ENCODE measurements around the gene ENKD1.

Gene ENKD1

DNA sequence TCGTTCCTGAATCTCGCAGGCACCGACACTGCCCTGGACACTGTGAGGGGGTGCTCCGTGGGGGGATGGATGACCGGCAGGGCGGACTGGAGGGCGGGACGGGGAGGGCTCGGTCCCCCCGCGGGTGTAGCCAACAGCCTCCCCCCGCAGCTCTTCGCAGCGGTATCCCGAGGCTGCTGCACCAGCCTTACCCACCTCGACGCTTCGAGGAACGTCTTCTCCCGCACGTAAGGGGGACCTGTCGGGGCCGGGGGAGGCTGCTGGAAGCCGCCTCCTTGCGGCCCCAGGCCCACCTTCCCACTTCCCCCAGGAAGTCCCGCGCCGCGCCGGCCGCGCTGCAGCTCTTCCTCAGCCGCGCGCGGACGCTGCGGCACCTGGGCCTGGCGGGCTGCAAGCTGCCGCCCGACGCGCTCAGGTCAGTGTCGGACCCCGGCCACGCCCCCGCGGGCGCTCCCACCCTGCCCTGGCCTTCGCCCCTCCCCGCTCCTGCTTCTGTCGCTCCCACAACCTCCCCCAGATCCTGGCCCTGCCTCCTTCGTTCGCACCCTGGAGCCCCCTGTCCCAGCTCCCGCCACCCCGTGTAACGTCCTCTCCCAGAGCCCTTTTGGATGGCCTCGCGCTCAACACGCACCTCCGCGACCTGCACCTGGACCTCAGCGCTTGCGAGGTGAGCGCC, 18.3 kb downstream of the ENKD1 start:
- DNase-seq, result no peak

DNA sequence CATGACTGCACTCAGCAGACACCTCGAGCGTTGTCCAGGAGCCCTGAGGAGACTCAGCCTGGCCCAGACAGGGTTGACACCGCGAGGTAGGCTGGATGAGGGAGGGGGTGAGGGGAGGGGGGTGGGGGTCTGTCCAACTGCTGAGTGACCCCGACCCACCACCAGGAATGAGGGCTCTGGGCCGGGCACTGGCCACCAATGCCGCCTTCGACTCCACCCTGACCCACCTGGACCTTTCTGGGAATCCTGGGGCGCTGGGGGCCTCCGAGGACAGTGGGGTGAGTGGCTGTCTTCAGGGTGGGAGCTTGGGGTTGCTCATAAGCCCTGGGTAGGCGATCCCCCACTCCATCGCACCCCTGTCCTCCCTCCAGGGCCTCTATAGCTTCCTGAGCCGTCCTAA, 18.9 kb downstream of the ENKD1 start:
- no peak for DNase-seq

DNA sequence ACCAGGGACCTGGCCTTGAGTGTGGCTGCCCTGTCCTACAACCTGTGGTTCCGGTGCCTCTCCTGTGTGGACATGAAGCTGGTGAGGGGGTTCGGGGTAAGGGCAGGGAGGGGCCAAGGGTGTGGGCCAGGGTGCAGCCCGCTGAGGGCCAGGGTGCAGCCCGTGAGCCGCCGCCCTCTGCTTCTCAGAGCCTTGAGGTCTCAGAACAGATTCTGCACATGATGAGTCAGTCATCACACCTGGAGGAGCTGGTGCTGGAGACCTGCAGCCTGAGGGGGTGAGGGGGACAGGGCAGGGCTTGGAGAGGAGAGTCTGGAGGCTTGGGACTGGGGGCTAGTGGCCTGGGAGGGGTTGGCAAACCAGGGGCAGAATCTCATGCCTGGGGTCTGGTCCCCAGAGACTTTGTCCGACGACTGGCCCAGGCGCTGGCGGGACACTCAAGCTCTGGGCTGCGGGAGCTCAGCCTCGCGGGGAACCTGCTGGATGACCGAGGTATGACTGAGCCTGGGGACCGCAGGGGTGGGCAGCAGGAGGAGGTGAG, 19.4 kb downstream of the ENKD1 start:
- no peak for DNase-seq

DNA sequence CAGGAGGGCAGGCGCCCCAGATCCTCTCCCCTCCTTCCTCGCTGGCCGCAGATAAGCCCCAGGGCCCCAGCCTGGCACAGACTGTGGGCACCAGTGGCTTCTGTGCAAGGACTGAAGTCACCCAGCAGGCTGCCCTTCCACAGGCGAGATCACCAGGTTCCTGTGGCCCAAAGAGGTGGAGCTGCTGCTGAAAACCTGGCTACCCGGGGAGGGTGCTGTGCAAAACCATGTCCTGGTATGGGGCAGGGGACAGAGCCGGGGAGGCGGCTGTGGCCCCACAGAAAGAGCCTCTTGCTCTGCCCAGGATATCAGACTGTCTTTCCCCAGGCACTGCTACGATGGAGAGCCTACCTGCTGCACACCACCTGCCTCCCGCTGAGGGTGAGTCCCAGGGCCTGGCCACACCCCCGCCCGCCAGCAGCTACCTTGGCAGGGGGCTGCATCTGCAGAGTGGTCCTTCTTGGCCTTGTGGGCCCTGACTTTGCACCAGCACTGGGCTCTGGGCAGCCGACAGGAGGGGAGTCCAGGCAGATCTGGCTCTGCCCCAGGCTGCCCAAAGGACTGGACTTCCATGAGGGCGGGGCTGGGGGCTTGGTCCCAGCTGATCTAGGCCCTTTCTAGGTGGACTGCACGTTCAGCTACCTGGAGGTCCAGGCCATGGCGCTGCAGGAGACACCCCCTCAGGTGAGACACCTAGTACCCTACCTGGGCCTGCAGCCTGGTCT, 21.0 kb downstream of the ENKD1 start:
- DNase-seq, result no peak

DNA sequence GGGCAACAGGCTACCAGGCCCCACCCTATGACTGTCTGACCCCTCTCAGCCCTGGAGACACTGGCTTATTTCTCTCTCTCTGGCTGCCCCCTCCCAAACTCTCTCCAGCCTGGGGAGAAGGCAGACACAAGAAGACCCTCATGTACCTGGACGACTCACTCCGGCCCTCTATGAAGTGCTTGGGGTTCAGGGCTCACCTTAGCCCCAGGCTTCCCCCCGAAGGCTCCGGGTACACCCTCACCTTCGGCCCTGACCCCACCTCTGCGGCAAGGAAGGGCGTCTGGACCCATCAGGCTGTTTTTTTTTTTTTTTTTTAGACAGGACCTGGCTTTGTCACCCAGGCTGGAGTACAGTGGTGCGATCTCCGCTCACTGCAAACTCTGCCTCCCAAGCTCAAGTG, 22.5 kb downstream of the ENKD1 start:
- no peak for DNase-seq

DNA sequence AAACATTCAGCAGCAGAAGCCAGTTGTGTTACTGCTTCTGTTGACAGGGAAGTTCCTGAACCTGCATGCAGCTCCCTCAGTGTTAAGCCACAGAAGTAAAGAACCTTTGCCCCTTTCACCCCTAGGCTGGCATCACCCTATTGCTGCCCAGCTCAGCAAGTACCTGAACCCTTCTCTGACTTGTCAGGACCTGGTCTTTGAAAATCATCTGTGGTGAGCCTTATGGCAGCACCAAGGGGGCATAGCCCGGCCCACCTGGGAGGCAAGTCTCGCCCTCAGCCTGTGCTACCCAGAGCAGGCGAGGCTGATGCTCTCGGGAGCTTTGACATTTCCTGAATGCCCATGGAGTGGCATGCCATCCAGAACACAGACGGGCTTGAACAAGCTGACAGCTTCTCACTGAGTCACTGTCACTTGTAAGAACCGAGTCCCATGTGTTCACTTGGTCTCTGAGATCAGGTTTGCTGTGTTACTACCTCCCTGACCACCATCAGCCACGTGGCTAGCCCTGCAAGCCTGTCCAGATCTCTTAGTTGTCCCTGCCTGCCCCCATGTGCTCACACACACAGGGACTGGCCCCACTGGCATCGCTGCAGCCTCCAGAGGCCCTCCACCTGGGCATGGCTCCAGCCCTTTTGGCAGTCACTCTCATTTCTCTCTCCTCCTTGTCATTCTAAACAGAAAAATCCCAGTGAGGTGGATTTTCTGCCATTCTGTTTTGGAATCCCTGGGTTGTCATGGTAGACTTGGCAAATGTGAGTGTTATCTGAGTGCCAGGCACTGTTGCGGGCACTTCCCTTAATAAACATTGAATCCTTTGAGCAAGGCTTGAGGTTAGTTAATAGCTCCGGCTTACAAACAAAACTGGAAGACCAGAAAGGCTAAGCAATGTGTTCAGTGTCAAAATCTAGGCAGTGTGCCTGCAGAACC, 24.5 kb downstream of the ENKD1 start:
- DNase-seq, result no peak

DNA sequence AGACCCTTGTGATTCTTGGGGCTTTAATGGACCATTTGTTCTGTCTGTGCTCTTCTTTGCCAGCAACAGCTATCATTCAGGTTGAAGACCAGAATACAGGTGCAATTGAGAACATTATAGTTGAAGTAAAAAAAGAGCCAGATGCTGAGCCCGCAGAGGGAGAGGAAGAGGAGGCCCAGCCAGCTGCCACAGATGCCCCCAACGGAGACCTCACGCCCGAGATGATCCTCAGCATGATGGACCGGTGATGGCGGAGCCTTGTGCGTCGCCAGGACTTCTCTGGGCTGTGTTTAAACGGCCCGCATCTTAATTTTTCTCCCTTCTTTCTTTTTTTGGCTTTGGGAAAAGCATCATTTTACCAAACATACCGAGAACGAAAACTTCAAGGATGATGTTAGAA, 28.9 kb downstream of the ENKD1 start:
- DNase-seq, result no peak

DNA sequence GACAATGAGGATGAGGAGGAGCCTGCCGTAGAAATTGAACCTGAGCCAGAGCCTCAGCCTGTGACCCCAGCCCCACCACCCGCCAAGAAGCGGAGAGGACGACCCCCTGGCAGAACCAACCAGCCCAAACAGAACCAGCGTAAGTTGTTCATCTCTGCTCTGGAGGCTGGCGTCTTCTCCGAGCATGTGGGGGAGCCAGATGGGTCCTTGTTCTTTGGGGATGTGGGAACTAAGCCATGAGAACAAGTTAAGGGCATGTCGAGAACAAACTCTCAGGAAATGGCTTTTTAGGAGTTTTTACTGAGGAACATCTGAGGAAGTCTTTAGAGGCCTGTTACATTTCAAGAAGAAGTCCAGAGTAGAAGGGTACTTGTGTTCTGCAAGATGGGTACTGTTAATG, 29.8 kb downstream of the ENKD1 start:
- DNase-seq, result no peak

DNA sequence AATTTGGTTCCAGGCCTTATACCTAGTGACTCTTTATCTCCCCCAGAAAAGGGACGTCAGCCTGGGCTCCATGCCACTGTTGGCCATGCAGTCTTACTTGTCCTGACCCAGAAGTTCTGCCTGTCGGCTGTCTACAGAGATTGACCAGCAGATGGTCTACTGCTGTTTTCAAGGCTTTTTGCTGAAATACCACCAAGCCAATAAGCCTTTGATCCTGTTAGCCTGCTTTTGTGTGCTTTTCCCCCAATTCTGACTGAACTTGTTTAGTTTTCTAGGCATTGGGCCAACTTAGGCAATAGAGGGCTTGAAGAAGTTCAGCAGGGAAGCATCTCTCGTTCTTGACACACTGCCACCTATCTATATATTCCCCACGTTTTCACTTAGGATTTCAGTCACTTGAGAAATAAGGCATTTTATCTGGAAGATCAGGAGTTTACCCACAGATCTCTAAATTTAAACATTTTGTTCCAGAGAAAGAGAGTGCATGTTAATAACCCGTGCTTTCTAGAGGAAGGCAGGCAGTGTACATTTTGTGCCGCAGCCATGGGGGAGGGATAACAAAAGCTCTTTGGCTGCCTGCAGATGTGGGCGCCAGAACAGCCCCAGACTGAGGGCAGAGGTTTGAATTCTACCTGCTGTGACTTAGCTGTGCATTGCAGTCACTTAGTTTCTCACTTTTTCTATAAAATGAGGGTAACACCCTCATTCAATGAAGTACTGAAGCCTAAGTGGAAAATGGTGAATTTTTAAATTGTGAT, 34.0 kb downstream of the ENKD1 start:
- DNase-seq, result no peak

DNA sequence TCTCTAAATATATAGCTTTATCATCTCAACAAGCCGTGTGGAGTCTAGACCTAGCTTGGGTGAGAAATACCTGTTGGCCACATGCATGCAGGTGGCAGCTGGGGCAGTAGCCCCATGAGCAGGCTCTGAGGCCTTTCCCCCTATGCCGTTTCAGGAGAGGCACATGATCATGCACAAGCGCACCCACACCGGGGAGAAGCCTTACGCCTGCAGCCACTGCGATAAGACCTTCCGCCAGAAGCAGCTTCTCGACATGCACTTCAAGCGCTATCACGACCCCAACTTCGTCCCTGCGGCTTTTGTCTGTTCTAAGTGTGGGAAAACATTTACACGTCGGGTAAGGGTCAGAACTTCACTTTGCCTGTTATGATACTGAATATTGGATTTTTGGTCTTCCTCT, 38.3 kb downstream of the ENKD1 start:
- no peak for DNase-seq

DNA sequence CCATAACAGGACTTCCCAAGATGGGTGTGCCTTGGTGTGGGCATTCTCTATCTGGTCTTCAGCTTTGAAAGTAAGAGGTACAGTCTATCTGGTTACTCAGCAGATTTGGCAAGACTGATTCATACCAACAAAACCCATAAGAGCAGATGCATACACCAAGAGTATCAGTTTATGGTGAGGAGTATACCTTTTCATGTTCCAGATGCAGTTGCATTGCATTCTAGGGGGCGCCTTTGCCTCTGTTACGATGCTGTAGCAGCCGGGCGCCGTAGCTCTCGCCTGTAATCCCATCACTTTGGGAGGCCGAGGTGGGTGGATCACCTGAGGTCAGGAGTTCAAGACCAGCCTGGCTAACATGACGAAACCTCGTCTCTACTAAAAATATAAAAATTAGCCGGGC, 52.7 kb downstream of the ENKD1 start:
- DNase-seq, result no peak
